ENCODE results near the gene VAV2.

The VAV2 gene

DNA sequence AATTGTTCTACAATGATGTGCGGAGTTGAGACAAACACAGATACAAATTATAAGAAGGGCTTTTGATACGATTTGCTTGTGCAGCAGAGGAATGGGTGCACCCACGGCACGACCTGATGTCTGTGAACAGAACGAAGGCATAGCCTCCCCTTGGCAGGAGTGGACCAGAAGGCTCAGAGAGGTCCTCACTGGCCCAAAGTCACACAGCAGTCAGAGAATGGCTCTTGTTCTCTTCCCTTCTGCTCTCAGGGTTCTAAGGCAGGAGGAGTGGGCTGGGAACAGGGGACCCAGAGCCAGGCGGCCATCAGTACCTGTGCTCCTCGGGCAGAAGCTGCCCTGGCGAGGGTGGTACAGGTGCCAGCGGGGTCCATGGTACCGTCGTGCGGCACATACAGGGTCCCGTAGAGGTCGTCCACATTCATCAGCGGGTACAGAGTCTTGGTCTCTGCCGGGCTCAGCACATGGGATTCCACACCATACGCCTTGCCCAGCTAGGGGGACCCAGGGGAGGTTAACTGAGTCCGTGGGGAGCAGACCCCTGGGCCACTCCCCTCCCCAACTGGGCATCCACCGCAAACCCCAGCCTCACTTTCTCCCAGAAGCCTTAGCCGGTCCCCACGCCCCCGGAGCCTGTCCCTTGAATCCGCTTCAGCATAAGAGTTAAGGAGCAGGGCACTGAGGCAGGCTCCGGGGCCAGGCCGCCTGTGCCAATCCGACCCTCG, 261.0 kb downstream of the VAV2 start (continued):
- TF ChIP-seq CSDC2 (CRISPR knock-in tag; IDR thresholded peaks at IDR 0.05) (no peak), GLIS3 (CRISPR knock-in tag; IDR thresholded peaks at IDR 0.05) (no peak), PATZ1 (CRISPR knock-in tag; IDR thresholded peaks at IDR 0.05; ENCODE audit: borderline replicate concordance) (no peak), PPARA (CRISPR knock-in tag; IDR thresholded peaks at IDR 0.05; ENCODE audit: borderline replicate concordance) (no peak)

- TF ChIP-seq OSR1 (CRISPR knock-in tag; IDR thresholded peaks at IDR 0.05) (no peak), ZNF8 (CRISPR knock-in tag; IDR thresholded peaks at IDR 0.05) (no peak), TSHZ2 (CRISPR knock-in tag; IDR thresholded peaks at IDR 0.05) (no peak), PATZ1 (CRISPR knock-in tag; IDR thresholded peaks at IDR 0.05; ENCODE audit: borderline replicate concordance) (no peak), ISL1 (CRISPR knock-in tag; IDR thresholded peaks at IDR 0.05) (no peak), CSRNP3 (CRISPR knock-in tag; IDR thresholded peaks at IDR 0.05) (no peak), ESRRG (CRISPR knock-in tag; IDR thresholded peaks at IDR 0.05) (no peak), CSDC2 (CRISPR knock-in tag; IDR thresholded peaks at IDR 0.05) (no peak), ZFP3 (CRISPR knock-in tag; IDR thresholded peaks at IDR 0.05) (no peak), TCF4 (CRISPR knock-in tag; IDR thresholded peaks at IDR 0.05; ENCODE audit: borderline replicate concordance) (no peak), ZNF70 (CRISPR knock-in tag; IDR thresholded peaks at IDR 0.05) (no peak), RARB (CRISPR knock-in tag; IDR thresholded peaks at IDR 0.05) (no peak), ARNTL (CRISPR knock-in tag; IDR thresholded peaks at IDR 0.05; ENCODE audit: borderline replicate concordance, low read depth) (no peak), ZNF565 (CRISPR knock-in tag; conservative IDR thresholded peaks at IDR 0.05; ENCODE audit: low read depth) (no peak), ZFP30 (CRISPR knock-in tag; IDR thresholded peaks at IDR 0.05) (no peak), PPARA (CRISPR knock-in tag; IDR thresholded peaks at IDR 0.05; ENCODE audit: borderline replicate concordance) (no peak), TOX (CRISPR knock-in tag; IDR thresholded peaks at IDR 0.05; ENCODE audit: borderline replicate concordance) (no peak)
- TF ChIP-seq, protein P1, sequence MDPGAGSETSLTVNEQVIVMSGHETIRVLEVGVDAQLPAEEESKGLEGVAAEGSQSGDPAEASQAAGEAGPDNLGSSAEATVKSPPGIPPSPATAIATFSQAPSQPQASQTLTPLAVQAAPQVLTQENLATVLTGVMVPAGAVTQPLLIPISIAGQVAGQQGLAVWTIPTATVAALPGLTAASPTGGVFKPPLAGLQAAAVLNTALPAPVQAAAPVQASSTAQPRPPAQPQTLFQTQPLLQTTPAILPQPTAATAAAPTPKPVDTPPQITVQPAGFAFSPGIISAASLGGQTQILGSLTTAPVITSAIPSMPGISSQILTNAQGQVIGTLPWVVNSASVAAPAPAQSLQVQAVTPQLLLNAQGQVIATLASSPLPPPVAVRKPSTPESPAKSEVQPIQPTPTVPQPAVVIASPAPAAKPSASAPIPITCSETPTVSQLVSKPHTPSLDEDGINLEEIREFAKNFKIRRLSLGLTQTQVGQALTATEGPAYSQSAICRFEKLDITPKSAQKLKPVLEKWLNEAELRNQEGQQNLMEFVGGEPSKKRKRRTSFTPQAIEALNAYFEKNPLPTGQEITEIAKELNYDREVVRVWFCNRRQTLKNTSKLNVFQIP (CRISPR knock-in tag; IDR thresholded peaks at IDR 0.05; ENCODE audit: borderline replicate concordance, low read depth): no peak
- no peak for ATAC-seq
Measured at GRCh38 chr9:133729617-133730281, 262.4 kb downstream of the VAV2 start.
